Right lobe of liver (tissue), 6 donors: ENCODE results near the gene MEI1. TPM values are rescaled to one million over a fixed set of nuclear protein-coding genes. Genes with fewer than 3 reads are reported as not detected.

Source experiments
- ATAC-seq, 4 donors: fragments of 200-7000 bp; cut with Tn5 transposase; one replicate each; pipeline ENCODE4 v1.9.1; 2020; ENCODE audit warnings: mild to moderate bottlenecking in 4 of 4, moderate library complexity in 4 of 4
- DNase-seq, 3 donors: peaks; one replicate each; pipeline ENCODE4 v3.0.0-alpha.2; 2020
- H3K27ac ChIP-seq, 3 donors: fragments of 200-600 bp; one replicate each; pipeline ENCODE4 v1.8.0; 2022
- H3K27me3 ChIP-seq, 2 donors: fragments of 200-600 bp; one replicate each; pipeline ENCODE4 v1.8.0; 2022
- H3K36me3 ChIP-seq, 4 donors: fragments of 200-600 bp; sonication (generic) in 1 of 4; one replicate each; pipeline versions ENCODE4 v1.5.1 to v1.8.0; 2017 to 2022; ENCODE audit warnings: control low read depth in 1 of 4
- H3K4me1 ChIP-seq, 4 donors: fragments of 200-600 bp; sonication (generic) in 1 of 4; one replicate each; pipeline versions ENCODE4 v1.5.1 to v1.8.0; 2017 to 2022; ENCODE audit warnings: control low read depth in 1 of 4
- H3K4me3 ChIP-seq, 3 donors: fragments of 200-600 bp; one replicate each; pipeline ENCODE4 v1.8.0; 2022
- H3K9me3 ChIP-seq, 4 donors: fragments of 200-600 bp; sonication (generic) in 1 of 4; one replicate each; pipeline versions ENCODE4 v1.5.1 to v1.8.0; 2017 to 2022; ENCODE audit warnings: control low read depth in 1 of 4
- CTCF ChIP-seq, 4 donors: fragments of 200-600 bp in 3 of 4; fragments of 450-650 bp in 1 of 4; IDR thresholded peaks; one replicate each; pipeline versions ENCODE4 v1.5.1 to v1.8.0; 2016 to 2022; ENCODE audit warnings: antibody characterized with exemption in 4 of 4, mild to moderate bottlenecking in 2 of 4
- POLR2A ChIP-seq: fragments of 450-650 bp; IDR thresholded peaks from one replicate; pipeline ENCODE4 v1.6.1; 2017; ENCODE audit warnings: antibody characterized with exemption, mild to moderate bottlenecking
- WGBS: methylation state at CpG from one replicate; pipeline ENCODE4 v1.1.6; 2018; ENCODE audit warnings: low coverage, low lambda C conversion rate; ENCODE audit not compliant: insufficient coverage; ENCODE audit errors: missing lambda C conversion rate; 5-methylcytosine and 5-hydroxymethylcytosine counted together
- intact Hi-C, 2 donors: fragments of 100-400 bp; cut with DNase I; formaldehyde crosslinking; loops; one replicate each; pipeline versions ENCODE4 v1.11.2 to v1.14.1; 2022
- total RNA-seq, 6 experiments: library from RNA; depleted of rRNA in 2 of 6; stranded (reverse); fragments of >200 nt in 2 of 6; fragmentation: NEBNext Ultra II Directional in 3 of 6; extraction: Animal tissue kit (Norgen Biotek cat#: 25700) in 3 of 6; gene quantifications; one replicate each; pipeline versions ENCODE4 v1.1.0 to v1.2.4, GENCODE V29; 2016 to 2023
- donor health status: DM: no; HTN: yes; CAD: no.
- donor health status: DM: no; HTN: no; CAD: no.
- donor health status: DM: no; HTN: no; CAD: no.
- donor health status: DM: no; HTN: yes; CAD: no.
- donor health status: DM: no; HTN: yes; CAD: no.

Gene MEI1
- total RNA-seq, 6 experiments from 2014 or later = 0.37 to 1.0 (median 0.60) TPM

DNA sequence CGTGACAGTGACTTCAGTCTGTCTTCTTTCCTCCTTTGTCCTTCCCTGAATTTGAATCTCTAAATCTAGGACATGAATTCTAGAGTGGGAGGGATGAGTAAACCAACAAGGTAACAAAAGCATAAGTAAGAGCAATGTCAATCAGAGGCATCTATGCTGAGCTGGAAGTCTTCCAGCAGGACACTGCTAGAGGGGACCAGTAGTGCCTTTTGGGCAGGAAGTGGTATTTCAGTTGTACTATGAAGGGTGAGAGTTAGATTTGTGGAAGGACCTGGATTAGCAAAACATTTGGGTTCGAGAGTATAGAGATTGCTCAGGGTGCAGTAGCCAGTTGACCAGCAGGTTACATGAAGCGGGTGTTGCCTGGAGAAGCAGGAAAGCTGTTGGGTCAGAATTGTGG, 40.3 kb downstream of the MEI1 start:
- Histone ChIP-seq H3K36me3 (no peaks in the 10 kb centered on the region), H3K27me3 (no peaks in the 10 kb centered on the region), H3K27ac (no peak overlapping the region), H3K4me3 (no peak overlapping the region), H3K9me3 (no peaks in the 10 kb centered on the region), H3K4me1 (no peaks in the 10 kb centered on the region)
- no peak for DNase-seq
- no peak for ATAC-seq
- TF ChIP-seq POLR2A = no peak
- no peak for TF ChIP-seq CTCF (IDR thresholded peaks at IDR 0.05)
- 73% methylated on average over 3 of the region's 3 CpGs for WGBS
- intact Hi-C loops = no loop called here

DNA sequence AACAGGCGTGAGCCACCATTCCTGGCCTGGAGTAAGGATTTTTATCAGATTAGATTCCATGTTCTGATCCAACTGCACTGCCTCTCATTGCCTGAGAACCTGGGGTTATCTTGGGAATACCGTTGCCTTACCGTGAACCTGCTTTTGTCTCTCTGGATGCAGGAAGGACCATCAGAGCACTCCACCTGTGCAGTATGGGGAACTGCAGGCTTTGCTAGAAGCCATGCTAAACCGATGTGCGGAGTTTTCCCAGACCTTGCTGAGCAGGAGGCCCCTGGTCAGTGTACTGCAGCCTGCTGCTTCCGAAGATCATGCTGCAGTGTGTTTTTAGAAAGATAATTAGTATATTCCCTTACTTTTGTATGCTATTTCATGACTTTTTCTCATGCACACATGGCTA, 43.6 kb downstream of the MEI1 start:
- Histone ChIP-seq H3K27me3 (no peaks in the 10 kb centered on the region), H3K4me3 (no peak overlapping the region), H3K9me3 (no peaks in the 10 kb centered on the region), H3K4me1 (no peaks in the 10 kb centered on the region), H3K27ac (no peak overlapping the region), H3K36me3 (no peaks in the 10 kb centered on the region)
- TF ChIP-seq POLR2A (no peak), CTCF (IDR thresholded peaks at IDR 0.05) (no peak)
- no peak for ATAC-seq
- 42% methylated on average over 6 of the region's 6 CpGs for WGBS
- intact Hi-C loops = loop anchor here in 1 of 2 donors (10.0 kb wide), 1 partner anchor 202 kb away; the partner anchor contains the start of gene CENPM
- DNase-seq = no peak

DNA sequence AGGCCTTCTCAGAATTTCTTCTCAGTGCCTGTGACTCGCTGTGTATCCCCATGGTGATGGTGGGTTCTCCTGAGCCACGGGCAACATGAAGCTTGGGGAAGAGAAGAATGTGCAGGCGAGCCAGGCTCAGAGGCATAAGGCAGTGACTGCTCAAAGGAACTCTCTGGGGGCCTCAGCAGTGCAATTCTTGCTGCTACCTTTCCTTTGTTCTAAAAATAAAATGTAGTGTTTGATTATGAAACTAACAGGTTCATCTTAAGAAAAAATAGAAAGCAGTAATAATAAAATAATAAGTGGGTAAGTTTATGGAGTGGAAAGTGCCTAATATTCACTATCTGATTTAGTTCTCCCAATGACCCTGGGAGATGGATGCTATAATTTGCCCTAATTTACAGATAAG, 46.7 kb downstream of the MEI1 start:
- DNase-seq = no peak
- Histone ChIP-seq H3K4me1 (no peaks in the 10 kb centered on the region), H3K27ac (no peak overlapping the region), H3K9me3 (no peaks in the 10 kb centered on the region), H3K27me3 (no peaks in the 10 kb centered on the region), H3K4me3 (no peak overlapping the region), H3K36me3 (no peaks in the 10 kb centered on the region)
- intact Hi-C loops = loop anchor here in 1 of 2 donors (10.0 kb wide), 1 partner anchor 199 kb away; the partner anchor contains the start of gene CENPM
- TF ChIP-seq CTCF (IDR thresholded peaks at IDR 0.05) = no peak
- TF ChIP-seq POLR2A = no peak
- 52% methylated on average over 3 of the region's 3 CpGs for WGBS
- no peak for ATAC-seq

- DNase-seq = peak; percentile 59 to 72 (median 68)
- intact Hi-C loops = loop anchor here in 1 of 2 donors (10.0 kb wide), 1 partner anchor 198 kb away; the partner anchor contains the start of gene CENPM
- Histone ChIP-seq H3K4me3 (no peak overlapping the region), H3K27me3 (no peaks in the 10 kb centered on the region), H3K4me1 (no peaks in the 10 kb centered on the region), H3K27ac (no peak overlapping the region), H3K9me3 (no peaks in the 10 kb centered on the region), H3K36me3 (no peaks in the 10 kb centered on the region)
- no peak for TF ChIP-seq POLR2A
- TF ChIP-seq CTCF (IDR thresholded peaks at IDR 0.05) = peak; percentile 58 to 78 (median 77)
- ATAC-seq = peak; percentile 97 to 98 (median 98)
- WGBS = 0% methylated on average over 2 of the region's 3 CpGs
Observed at GRCh38 chr22:41746567-41747400, 47.5 kb downstream of the MEI1 start.
